ENCODE measurements around the gene ITPR3.

- TF ChIP-seq POLR2AphosphoS5 (IDR thresholded peaks at IDR 0.05), result no peak
- TF ChIP-seq POLR2A (IDR thresholded peaks at IDR 0.05), result no peak
Observed at GRCh38 chr6:33602180-33602579, 18.9 kb upstream of the ITPR3 start.
